GM19438 (cell line): ENCODE data around the gene RAD51B.

Source experiments
- ATAC-seq: cut with Tn5 transposase; IDR thresholded peaks from one replicate; pipeline ENCODE4 v1.9.1; 2021; ENCODE audit warnings: low read depth; ENCODE audit not compliant: unreplicated experiment

The RAD51B gene

GRCh38 chr14:67831113-67831512 lies 11.5 kb downstream of the RAD51B start:
- no peak for ATAC-seq

- ATAC-seq: no peak
Measured at GRCh38 chr14:67833403-67833802, 13.8 kb downstream of the RAD51B start.

GRCh38 chr14:67835596-67835995 lies 16.0 kb downstream of the RAD51B start:
- ATAC-seq: no peak

- no peak for ATAC-seq
Measured at GRCh38 chr14:67837011-67837624, 17.5 kb downstream of the RAD51B start.

- ATAC-seq: no peak
Measured at GRCh38 chr14:67846029-67846610, 26.5 kb downstream of the RAD51B start.

GRCh38 chr14:67850066-67850830 lies 30.7 kb downstream of the RAD51B start:
- no peak for ATAC-seq

GRCh38 chr14:67851785-67852410 lies 32.3 kb downstream of the RAD51B start:
- ATAC-seq: no peak

GRCh38 chr14:67852926-67853604 lies 33.5 kb downstream of the RAD51B start:
- ATAC-seq: no peak

GRCh38 chr14:67853715-67854114 lies 34.1 kb downstream of the RAD51B start:
- no peak for ATAC-seq

- no peak for ATAC-seq
Measured at GRCh38 chr14:67856827-67857226, 37.2 kb downstream of the RAD51B start.

GRCh38 chr14:67857778-67858350 lies 38.3 kb downstream of the RAD51B start:
- no peak for ATAC-seq

GRCh38 chr14:67859169-67859749 lies 39.7 kb downstream of the RAD51B start:
- no peak for ATAC-seq

GRCh38 chr14:67863223-67863622 lies 43.6 kb downstream of the RAD51B start:
- ATAC-seq: no peak

GRCh38 chr14:67875175-67876006 lies 55.8 kb downstream of the RAD51B start:
- ATAC-seq: no peak

GRCh38 chr14:67879026-67879425 lies 59.4 kb downstream of the RAD51B start:
- no peak for ATAC-seq

GRCh38 chr14:67881225-67881624 lies 61.6 kb downstream of the RAD51B start:
- peak; percentile 94 for ATAC-seq

GRCh38 chr14:67882986-67883555 lies 63.5 kb downstream of the RAD51B start:
- no peak for ATAC-seq

- ATAC-seq: no peak
Measured at GRCh38 chr14:67883717-67884116, 64.1 kb downstream of the RAD51B start.

GRCh38 chr14:67886191-67886590 lies 66.6 kb downstream of the RAD51B start:
- ATAC-seq: no peak
